BE2C (cell line): ENCODE data around the gene ADAMTSL2.

Experiments used
- DNase-seq: peaks from one replicate; pipeline ENCODE4 v3.0.0-alpha.2; 2020
- H3K27me3 ChIP-seq: fragments of 250-450 bp; sonication (Bioruptor Pico); 2 replicates; pipeline ENCODE4 v1.5.1; 2020; ENCODE audit warnings: mild to moderate bottlenecking
- H3K36me3 ChIP-seq: fragments of 250-450 bp; sonication (Bioruptor Pico); 2 replicates; pipeline ENCODE4 v1.5.1; 2020; ENCODE audit warnings: mild to moderate bottlenecking
- H3K4me1 ChIP-seq: fragments of 250-450 bp; sonication (Bioruptor Pico); 2 replicates; pipeline ENCODE4 v1.5.1; 2020
- H3K4me3 ChIP-seq: 2 replicates; pipeline ENCODE4 v1.5.1; 2011; ENCODE audit warnings: low read depth, low read length
- H3K9me3 ChIP-seq: fragments of 250-450 bp; sonication (Bioruptor Pico); 2 replicates; pipeline ENCODE4 v1.5.1; 2020
- TF ChIP-seq, protein P1 (sequence below): IDR thresholded peaks from 2 replicates; pipeline ENCODE4 v1.5.1; 2012; ENCODE audit warnings: mild to moderate bottlenecking, low read depth, low read length

The ADAMTSL2 gene

DNA sequence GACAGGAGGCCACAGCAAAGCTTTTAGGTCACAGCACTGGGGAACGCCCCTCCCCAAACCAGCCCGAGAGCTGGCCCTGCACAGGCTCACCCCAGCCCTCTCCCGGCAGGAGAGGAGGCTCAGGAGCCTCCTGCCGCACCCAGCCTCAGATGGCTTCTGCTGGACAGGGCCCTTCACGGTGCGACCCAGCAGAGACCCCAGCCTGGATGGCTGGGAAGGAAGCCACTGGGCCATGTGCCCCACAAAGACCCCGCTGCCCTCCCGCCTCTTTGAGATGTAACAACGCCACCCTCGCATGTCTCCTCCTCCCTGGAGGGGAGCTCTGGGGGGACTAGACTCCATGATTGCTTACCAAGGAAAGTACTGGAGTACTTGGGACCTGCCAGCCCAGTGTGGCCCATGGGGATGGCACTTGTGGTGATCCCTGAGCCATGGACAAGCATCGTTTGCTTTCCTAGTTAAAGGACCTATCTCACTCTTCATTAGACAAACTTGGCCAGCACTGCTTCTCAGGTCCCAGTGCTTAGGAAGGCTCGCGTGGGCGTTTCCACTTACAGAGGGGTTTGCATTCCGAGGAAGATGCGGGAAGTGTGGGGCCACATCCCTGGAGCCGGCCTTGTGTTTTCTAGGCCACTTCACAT is 18.8 kb upstream of the ADAMTSL2 start:
- Histone ChIP-seq H3K36me3 (no peaks in the 10 kb centered on the region), H3K4me1 (peaks cover 24% of the 10 kb centered on the region), H3K4me3 (no peak overlapping the region), H3K27me3 (no peaks in the 10 kb centered on the region), H3K9me3 (no peaks in the 10 kb centered on the region)
- no peak for DNase-seq
- TF ChIP-seq, protein P1, sequence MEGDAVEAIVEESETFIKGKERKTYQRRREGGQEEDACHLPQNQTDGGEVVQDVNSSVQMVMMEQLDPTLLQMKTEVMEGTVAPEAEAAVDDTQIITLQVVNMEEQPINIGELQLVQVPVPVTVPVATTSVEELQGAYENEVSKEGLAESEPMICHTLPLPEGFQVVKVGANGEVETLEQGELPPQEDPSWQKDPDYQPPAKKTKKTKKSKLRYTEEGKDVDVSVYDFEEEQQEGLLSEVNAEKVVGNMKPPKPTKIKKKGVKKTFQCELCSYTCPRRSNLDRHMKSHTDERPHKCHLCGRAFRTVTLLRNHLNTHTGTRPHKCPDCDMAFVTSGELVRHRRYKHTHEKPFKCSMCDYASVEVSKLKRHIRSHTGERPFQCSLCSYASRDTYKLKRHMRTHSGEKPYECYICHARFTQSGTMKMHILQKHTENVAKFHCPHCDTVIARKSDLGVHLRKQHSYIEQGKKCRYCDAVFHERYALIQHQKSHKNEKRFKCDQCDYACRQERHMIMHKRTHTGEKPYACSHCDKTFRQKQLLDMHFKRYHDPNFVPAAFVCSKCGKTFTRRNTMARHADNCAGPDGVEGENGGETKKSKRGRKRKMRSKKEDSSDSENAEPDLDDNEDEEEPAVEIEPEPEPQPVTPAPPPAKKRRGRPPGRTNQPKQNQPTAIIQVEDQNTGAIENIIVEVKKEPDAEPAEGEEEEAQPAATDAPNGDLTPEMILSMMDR, result no peak

DNA sequence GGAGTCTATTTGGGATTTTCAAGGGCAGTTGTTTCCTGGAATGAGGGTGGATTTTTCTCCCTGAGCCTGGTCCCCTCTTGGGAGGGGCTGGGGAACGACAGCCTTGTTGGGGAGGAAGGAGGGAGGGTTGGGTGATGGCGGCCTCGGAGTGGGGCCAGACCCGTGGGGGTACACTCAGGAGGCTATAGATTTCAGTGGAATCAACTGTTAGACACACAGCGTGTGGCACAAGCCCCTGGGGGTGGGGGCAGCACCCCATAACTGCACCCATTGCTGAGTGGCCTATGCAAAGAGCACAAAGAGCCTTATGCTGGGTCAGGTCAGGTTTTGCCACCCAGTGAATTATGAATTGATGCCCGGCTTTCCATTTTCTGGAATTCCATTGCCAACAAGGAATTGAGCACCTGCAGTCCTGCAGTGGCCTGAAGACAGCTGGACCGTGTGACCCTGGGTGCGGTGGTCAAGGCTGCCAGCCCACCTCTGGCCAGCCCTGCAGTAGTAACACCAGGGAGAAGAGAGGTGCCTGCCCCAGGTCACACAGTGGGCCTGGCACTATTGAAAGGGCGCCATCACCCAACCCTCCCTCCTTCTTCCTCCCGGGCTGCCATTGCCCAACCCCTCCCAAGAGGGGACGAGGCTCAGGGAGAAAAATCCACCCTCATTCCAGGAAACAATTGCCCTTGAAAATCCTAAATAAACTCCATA is 18.1 kb upstream of the ADAMTSL2 start:
- TF ChIP-seq, protein P1, result no peak
- Histone ChIP-seq H3K4me1 (peaks cover 27% of the 10 kb centered on the region), H3K4me3 (no peak overlapping the region), H3K9me3 (no peaks in the 10 kb centered on the region), H3K36me3 (no peaks in the 10 kb centered on the region), H3K27me3 (no peaks in the 10 kb centered on the region)
- no peak for DNase-seq

DNA sequence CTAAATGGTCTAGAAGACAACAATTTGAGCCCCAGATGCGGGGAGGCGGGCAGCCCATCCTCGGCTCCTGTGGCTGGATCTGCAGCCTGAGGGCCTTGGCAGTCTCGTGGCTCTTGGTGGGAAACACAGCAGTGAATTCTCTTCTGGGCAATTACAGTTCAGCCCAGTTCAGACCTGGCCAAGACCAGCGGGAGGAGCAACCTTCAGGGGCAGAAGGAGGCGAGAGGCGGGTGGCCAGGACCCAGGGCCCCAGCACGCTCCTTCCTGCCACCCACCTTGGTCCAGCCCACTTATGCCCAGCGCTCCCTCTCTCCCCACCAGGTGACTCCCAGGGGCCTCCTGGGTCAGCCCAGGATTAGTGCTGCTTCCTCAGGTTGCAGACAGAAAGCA is 17.5 kb upstream of the ADAMTSL2 start:
- H3K36me3 ChIP-seq, result no peaks in the 10 kb centered on the region
- no peak overlapping the region for H3K4me3 ChIP-seq
- H3K4me1 ChIP-seq, result peaks cover 32% of the 10 kb centered on the region
- no peaks in the 10 kb centered on the region for H3K27me3 ChIP-seq
- no peak for DNase-seq
- no peaks in the 10 kb centered on the region for H3K9me3 ChIP-seq
- TF ChIP-seq, protein P1, result no peak

DNA sequence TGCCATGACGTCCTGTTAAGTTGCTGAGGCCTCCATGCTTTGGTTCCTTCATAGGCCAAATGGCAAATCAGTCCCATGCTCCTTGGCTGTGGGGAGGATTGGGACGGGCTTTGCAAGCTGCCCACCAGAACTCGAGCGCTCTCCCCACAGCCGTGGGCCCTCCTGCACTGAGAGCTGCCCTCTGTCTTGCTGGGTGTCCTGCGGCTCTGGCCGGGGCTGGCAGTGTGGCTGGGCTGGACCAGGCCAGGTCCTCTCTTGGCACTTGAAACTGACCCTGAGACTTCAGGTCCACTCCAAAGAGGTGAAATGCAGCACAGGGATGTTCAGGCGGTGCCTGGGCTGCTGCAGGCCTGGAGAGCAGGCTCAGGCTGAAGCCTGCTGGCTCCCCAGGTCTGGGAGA is 16.8 kb upstream of the ADAMTSL2 start:
- DNase-seq, result no peak
- Histone ChIP-seq H3K4me1 (peaks cover 38% of the 10 kb centered on the region), H3K9me3 (no peaks in the 10 kb centered on the region), H3K36me3 (no peaks in the 10 kb centered on the region), H3K4me3 (no peak overlapping the region), H3K27me3 (no peaks in the 10 kb centered on the region)
- TF ChIP-seq, protein P1, result no peak

DNA sequence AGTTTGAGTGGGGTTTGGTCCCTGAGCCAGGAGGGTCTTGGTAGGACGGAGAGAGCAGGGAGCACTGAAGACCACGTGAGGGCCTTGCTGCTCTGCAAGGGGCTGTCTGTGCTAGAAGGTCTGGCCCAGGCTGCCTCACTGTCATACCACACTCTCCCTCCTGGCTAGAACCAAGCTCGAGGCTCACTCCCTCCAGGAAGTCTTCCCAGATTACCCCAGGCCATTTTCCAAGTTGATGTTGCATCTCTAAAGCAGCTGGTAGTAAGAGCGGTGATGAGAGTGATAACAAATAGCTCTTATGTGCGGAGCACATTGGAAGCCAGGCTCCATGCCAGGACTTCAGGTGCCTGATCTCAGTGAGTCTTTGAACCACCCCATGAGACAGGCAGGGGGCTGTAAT is 16.3 kb upstream of the ADAMTSL2 start:
- no peak for DNase-seq
- TF ChIP-seq, protein P1, result no peak
- H3K4me3 ChIP-seq, result no peak overlapping the region
- H3K36me3 ChIP-seq, result no peaks in the 10 kb centered on the region
- no peaks in the 10 kb centered on the region for H3K9me3 ChIP-seq
- H3K4me1 ChIP-seq, result peaks cover 38% of the 10 kb centered on the region
- H3K27me3 ChIP-seq, result no peaks in the 10 kb centered on the region

DNA sequence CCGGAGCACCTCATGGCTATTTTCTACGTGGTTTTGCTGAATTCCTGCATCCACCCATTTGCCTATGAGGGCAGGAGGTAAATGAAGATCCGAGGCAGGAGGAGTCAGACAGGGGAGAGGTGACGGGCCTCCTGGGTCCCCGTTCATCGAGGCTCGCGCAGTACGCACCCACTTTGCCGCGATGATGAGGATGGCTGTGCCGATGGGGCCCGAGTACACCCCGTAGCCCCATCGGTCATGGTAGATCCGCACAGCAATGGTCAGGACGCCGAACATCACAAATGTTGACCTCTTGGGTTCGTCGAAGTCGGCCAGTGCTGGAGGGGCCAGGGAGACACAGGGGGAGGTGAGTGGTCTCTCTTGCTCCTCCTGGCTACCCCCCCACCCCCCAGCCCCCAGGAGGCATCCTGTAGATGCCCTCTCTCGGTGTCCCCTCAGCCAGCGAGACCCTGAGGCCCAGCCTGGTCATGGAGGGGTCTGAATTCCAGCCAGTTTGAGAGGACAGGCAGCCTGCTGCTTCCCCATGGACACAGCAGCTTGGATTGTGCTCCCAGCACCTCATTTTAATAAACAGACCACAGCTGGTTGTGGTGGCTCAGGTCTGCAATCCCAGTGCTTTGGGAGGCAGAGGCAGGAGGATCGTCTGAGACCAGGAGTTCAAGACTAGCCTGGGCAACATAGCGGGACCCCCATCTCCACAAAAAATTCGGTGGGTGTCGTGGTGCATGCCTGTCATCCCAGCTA is 15.6 kb upstream of the ADAMTSL2 start:
- no peak for DNase-seq
- Histone ChIP-seq H3K27me3 (no peaks in the 10 kb centered on the region), H3K4me3 (no peak overlapping the region), H3K36me3 (no peaks in the 10 kb centered on the region), H3K4me1 (peaks cover 35% of the 10 kb centered on the region), H3K9me3 (no peaks in the 10 kb centered on the region)
- TF ChIP-seq, protein P1, result no peak
